Left ventricle myocardium inferior (tissue), 1 donor: ENCODE results near the gene CACNA2D1. TPM values are rescaled to one million over a fixed set of nuclear protein-coding genes. Genes with fewer than 3 reads are reported as not detected.

Experiments used
- DNase-seq: peaks from one replicate; pipeline ENCODE4 v3.0.0-alpha.2; 2020
- H3K27ac ChIP-seq: fragments of 200-600 bp; replicated peaks from 2 replicates; pipeline ENCODE4 v1.8.0; 2021
- H3K27me3 ChIP-seq: fragments of 200-600 bp; 2 replicates; pipeline ENCODE4 v1.8.0; 2021; ENCODE audit warnings: low read depth
- H3K36me3 ChIP-seq: fragments of 200-600 bp; 2 replicates; pipeline ENCODE4 v1.8.0; 2021
- H3K4me1 ChIP-seq: fragments of 200-600 bp; 2 replicates; pipeline ENCODE4 v1.8.0; 2021
- H3K4me3 ChIP-seq: fragments of 200-600 bp; 2 replicates; pipeline ENCODE4 v1.8.0; 2021; ENCODE audit warnings: mild to moderate bottlenecking, moderate library complexity
- H3K9me3 ChIP-seq: fragments of 200-600 bp; replicated peaks from 2 replicates; pipeline ENCODE4 v1.8.0; 2021
- intact Hi-C: fragments of 100-400 bp; cut with micrococcal nuclease; formaldehyde crosslinking; loops from one replicate; pipeline ENCODE4 v1.11.0; 2022
- total RNA-seq: library from RNA; stranded (reverse); fragmentation: NEBNext Ultra II Directional; extraction: Animal tissue kit (Norgen Biotek cat#: 25700); gene quantifications from one replicate; pipeline ENCODE4 v1.2.1, GENCODE V29; 2021
- TF ChIP-seq, protein P1 (sequence below): fragments of 200-600 bp; IDR thresholded peaks from 2 replicates; pipeline ENCODE4 v1.8.0; 2021; ENCODE audit warnings: antibody characterized with exemption, mild to moderate bottlenecking, borderline replicate concordance
- donor health status: DM: no; HTN: yes; CAD: no; lungs with severe emphysema.

Gene CACNA2D1
- total RNA-seq, 1 donor from 2014 or later = 64.6 TPM

GRCh38 chr7:82029236-82029913 lies 414.2 kb downstream of the CACNA2D1 start:
- H3K27ac ChIP-seq = no peak overlapping the region
- intact Hi-C loops = no loop called here
- no peaks in the 10 kb centered on the region for H3K9me3 ChIP-seq
- no peaks in the 10 kb centered on the region for H3K36me3 ChIP-seq
- no peak overlapping the region for H3K4me3 ChIP-seq
- no peaks in the 10 kb centered on the region for H3K4me1 ChIP-seq
- H3K27me3 ChIP-seq = no peaks in the 10 kb centered on the region
- DNase-seq = no peak
- TF ChIP-seq, protein P1, sequence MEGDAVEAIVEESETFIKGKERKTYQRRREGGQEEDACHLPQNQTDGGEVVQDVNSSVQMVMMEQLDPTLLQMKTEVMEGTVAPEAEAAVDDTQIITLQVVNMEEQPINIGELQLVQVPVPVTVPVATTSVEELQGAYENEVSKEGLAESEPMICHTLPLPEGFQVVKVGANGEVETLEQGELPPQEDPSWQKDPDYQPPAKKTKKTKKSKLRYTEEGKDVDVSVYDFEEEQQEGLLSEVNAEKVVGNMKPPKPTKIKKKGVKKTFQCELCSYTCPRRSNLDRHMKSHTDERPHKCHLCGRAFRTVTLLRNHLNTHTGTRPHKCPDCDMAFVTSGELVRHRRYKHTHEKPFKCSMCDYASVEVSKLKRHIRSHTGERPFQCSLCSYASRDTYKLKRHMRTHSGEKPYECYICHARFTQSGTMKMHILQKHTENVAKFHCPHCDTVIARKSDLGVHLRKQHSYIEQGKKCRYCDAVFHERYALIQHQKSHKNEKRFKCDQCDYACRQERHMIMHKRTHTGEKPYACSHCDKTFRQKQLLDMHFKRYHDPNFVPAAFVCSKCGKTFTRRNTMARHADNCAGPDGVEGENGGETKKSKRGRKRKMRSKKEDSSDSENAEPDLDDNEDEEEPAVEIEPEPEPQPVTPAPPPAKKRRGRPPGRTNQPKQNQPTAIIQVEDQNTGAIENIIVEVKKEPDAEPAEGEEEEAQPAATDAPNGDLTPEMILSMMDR = no peak

GRCh38 chr7:82028097-82028496 lies 415.5 kb downstream of the CACNA2D1 start:
- H3K36me3 ChIP-seq = no peaks in the 10 kb centered on the region
- no peak overlapping the region for H3K4me3 ChIP-seq
- intact Hi-C loops = no loop called here
- no peak overlapping the region for H3K27ac ChIP-seq
- no peaks in the 10 kb centered on the region for H3K9me3 ChIP-seq
- H3K27me3 ChIP-seq = no peaks in the 10 kb centered on the region
- TF ChIP-seq, protein P1 = no peak
- no peak for DNase-seq
- H3K4me1 ChIP-seq = no peaks in the 10 kb centered on the region

- Histone ChIP-seq H3K36me3 (no peaks in the 10 kb centered on the region), H3K4me3 (no peak overlapping the region), H3K27me3 (no peaks in the 10 kb centered on the region), H3K9me3 (no peaks in the 10 kb centered on the region), H3K4me1 (peaks cover 21% of the 10 kb centered on the region), H3K27ac (no peak overlapping the region)
- TF ChIP-seq, protein P1 = no peak
- DNase-seq = no peak
- intact Hi-C loops = no loop called here
These were observed 421.9 kb downstream of the CACNA2D1 start for GRCh38 chr7:82021713-82022112.

GRCh38 chr7:82021036-82021435 lies 422.5 kb downstream of the CACNA2D1 start:
- H3K9me3 ChIP-seq = no peaks in the 10 kb centered on the region
- H3K4me1 ChIP-seq = peaks cover 21% of the 10 kb centered on the region
- intact Hi-C loops = no loop called here
- H3K4me3 ChIP-seq = no peak overlapping the region
- no peak for DNase-seq
- no peak overlapping the region for H3K27ac ChIP-seq
- TF ChIP-seq, protein P1 = no peak
- H3K36me3 ChIP-seq = no peaks in the 10 kb centered on the region
- H3K27me3 ChIP-seq = no peaks in the 10 kb centered on the region

- no peaks in the 10 kb centered on the region for H3K27me3 ChIP-seq
- H3K27ac ChIP-seq = no peak overlapping the region
These were observed 423.8 kb downstream of the CACNA2D1 start for GRCh38 chr7:82019551-82020475.

More at GRCh38 chr7:82019551-82020475, 423.8 kb downstream of the CACNA2D1 start:
- no peaks in the 10 kb centered on the region for H3K9me3 ChIP-seq
- no peak for DNase-seq
- TF ChIP-seq, protein P1 = no peak
- peaks cover 21% of the 10 kb centered on the region for H3K4me1 ChIP-seq
- intact Hi-C loops = no loop called here
- H3K36me3 ChIP-seq = no peaks in the 10 kb centered on the region
- no peak overlapping the region for H3K4me3 ChIP-seq
